PC-9 (cell line): ENCODE results near the gene ACSL1. TPM values are rescaled to one million over a fixed set of nuclear protein-coding genes. Genes with fewer than 3 reads are reported as not detected.
"Not testable (repeated sequence)": the region's sequence is repeated elsewhere in the genome, so short reads cannot be mapped to it uniquely, and the experiment has no call there.

Source experiments
- BruUV-seq: library from RNA; stranded (reverse); fragments of 400-500 nt; replicated peaks from 2 replicates; lab custom pipeline; 2021; lab: Mats Ljungman, UMichigan
- CTCF ChIA-PET: fragments of 300-600 bp; sonication (Branson Sonifier 250); formaldehyde crosslinking; loops from one replicate; lab custom pipeline; 2022; ENCODE audit warnings: antibody characterized with exemption; lab: Charles Lee
- POLR2A ChIA-PET: fragments of 300-600 bp; sonication (Branson Sonifier 250); formaldehyde crosslinking; loops from one replicate; lab custom pipeline; 2022; ENCODE audit warnings: antibody characterized with exemption; ENCODE audit not compliant: unreplicated experiment; lab: Charles Lee
- DNase-seq, 2 experiments: peaks; one replicate each; pipeline versions ENCODE4 v3.0.0 to v3.0.0-alpha.2; 2015 to 2022; ENCODE audit warnings: mixed read lengths in 1 of 2
- H2AFZ ChIP-seq: fragments of 200-600 bp; sonication (generic); 2 replicates; pipeline ENCODE4 v1.8.1; 2017; ENCODE audit warnings: antibody characterized with exemption
- H3F3A ChIP-seq: fragments of 200-600 bp; sonication (generic); 2 replicates; pipeline ENCODE4 v1.8.1; 2017; ENCODE audit warnings: antibody characterized with exemption, mild to moderate bottlenecking, low read depth; ENCODE audit not compliant: insufficient read depth
- H3K27ac ChIP-seq: fragments of 200-600 bp; sonication (generic); 2 replicates; pipeline ENCODE4 v1.6.1; 2016; ENCODE audit warnings: mixed run types
- H3K27me3 ChIP-seq: fragments of 200-600 bp; sonication (generic); 2 replicates; pipeline ENCODE4 v1.6.1; 2016; ENCODE audit warnings: low read depth, mixed run types; ENCODE audit not compliant: insufficient read depth
- H3K36me3 ChIP-seq: fragments of 200-600 bp; sonication (generic); 2 replicates; pipeline ENCODE4 v1.6.1; 2016; ENCODE audit warnings: low read depth, mixed run types
- H3K4me1 ChIP-seq: fragments of 200-600 bp; sonication (generic); replicated peaks from 2 replicates; pipeline ENCODE4 v1.6.1; 2016; ENCODE audit warnings: mixed run types; ENCODE audit not compliant: insufficient read depth
- H3K4me2 ChIP-seq: fragments of 200-600 bp; sonication (generic); 2 replicates; pipeline ENCODE4 v1.6.1; 2017; ENCODE audit warnings: mixed run types
- H3K4me3 ChIP-seq: fragments of 200-600 bp; sonication (generic); 2 replicates; pipeline ENCODE4 v1.6.1; 2016; ENCODE audit warnings: mixed run types
- H3K79me2 ChIP-seq: fragments of 200-600 bp; sonication (generic); 2 replicates; pipeline ENCODE4 v1.6.1; 2017; ENCODE audit warnings: low read depth, mixed run types
- H3K9me2 ChIP-seq: fragments of 200-600 bp; sonication (generic); 2 replicates; pipeline ENCODE4 v1.8.1; 2017; ENCODE audit warnings: mild to moderate bottlenecking; ENCODE audit not compliant: insufficient read depth
- H3K9me3 ChIP-seq: fragments of 200-600 bp; sonication (generic); 2 replicates; pipeline ENCODE4 v1.8.1; 2016; ENCODE audit warnings: low read depth; ENCODE audit not compliant: insufficient read depth
- H4K20me1 ChIP-seq: fragments of 200-600 bp; sonication (generic); 2 replicates; pipeline ENCODE4 v1.8.1; 2017; ENCODE audit not compliant: insufficient read depth
- CTCF ChIP-seq: fragments of 200-600 bp; sonication (generic); conservative IDR thresholded peaks from 2 replicates; pipeline ENCODE4 v1.6.1; 2017; ENCODE audit warnings: mixed run types, antibody characterized with exemption, mild to moderate bottlenecking, moderate library complexity
- EZH2 ChIP-seq: fragments of 200-600 bp; sonication (generic); IDR thresholded peaks from 2 replicates; pipeline ENCODE4 v1.8.0; 2017; ENCODE audit warnings: antibody characterized with exemption, low read depth
- intact Hi-C: fragments of 100-400 bp; cut with micrococcal nuclease; formaldehyde crosslinking; loops from one replicate; pipeline ENCODE4 v1.10.0; 2022; ENCODE audit not compliant: unreplicated experiment
- total RNA-seq: library from RNA; stranded (reverse); gene quantifications from 2 replicates; pipeline ENCODE4 v1.2.3, GENCODE V29; 2021

Gene ACSL1
- total RNA-seq, 1 experiment from 2014 or later: 96.6 TPM

- H3K4me1 ChIP-seq: peaks cover 18% of the 10 kb centered on the region
- DNase-seq: peak; percentile 16 to 94
Measured at GRCh38 chr4:184845367-184846021, 19.7 kb upstream of the ACSL1 start.

DNA sequence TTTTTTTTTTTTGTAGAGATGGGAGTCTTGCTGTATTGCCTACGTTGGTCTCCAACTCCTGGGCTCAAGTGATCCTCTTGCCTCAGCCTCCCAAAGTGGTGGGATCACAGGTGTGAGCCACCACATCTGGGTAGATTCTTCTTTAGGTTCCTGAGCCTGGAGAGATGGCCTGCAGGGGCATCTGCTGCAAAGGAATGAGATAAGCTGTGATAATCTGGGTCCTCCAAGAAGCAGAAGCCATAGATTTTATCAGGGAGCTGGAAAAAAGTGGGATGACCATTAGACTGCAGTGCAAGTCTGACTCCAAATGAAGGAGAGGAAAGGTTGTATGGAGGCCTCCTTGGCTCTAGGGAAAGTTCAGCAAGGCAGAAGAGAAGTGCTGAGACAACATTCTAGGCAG, 19.0 kb upstream of the ACSL1 start:
- CTCF ChIA-PET: interaction anchor here (1.1 kb wide), 1 partner anchor 99 kb away, joined by 3 read pairs; no protein-coding TSS in a partner anchor
- H3K27me3 ChIP-seq: no peaks in the 10 kb centered on the region
- H3K79me2 ChIP-seq: no peaks in the 10 kb centered on the region
- H3K36me3 ChIP-seq: no peaks in the 10 kb centered on the region
- peaks cover 18% of the 10 kb centered on the region for H3K4me1 ChIP-seq
- POLR2A ChIA-PET: interaction anchor here (0.6 to 0.7 kb wide), 2 partner anchors 18 to 195 kb away, joined by 5 to 9 read pairs; partner anchors contain the start of genes CASP3 and PRIMPOL
- BruUV-seq: no TSS peak
- DNase-seq: no peak
- peak overlapping the region; percentile 79 for H3K27ac ChIP-seq
- peaks cover 15% of the 10 kb centered on the region; the same call in 1 of the 2 replicates for H3F3A ChIP-seq
- H4K20me1 ChIP-seq: no peaks in the 10 kb centered on the region
- no peak overlapping the region for H3K4me3 ChIP-seq
- H3K9me2 ChIP-seq: no peaks in the 10 kb centered on the region
- intact Hi-C loops: loop anchor here (5.0 kb wide), 1 partner anchor 93 kb away; no protein-coding TSS in a partner anchor
- no peaks in the 10 kb centered on the region for H3K9me3 ChIP-seq
- TF ChIP-seq EZH2: no peak
- TF ChIP-seq CTCF: no peak
- peak overlapping the region; percentile 47 for H3K4me2 ChIP-seq
- H2AFZ ChIP-seq: no peak overlapping the region

More at GRCh38 chr4:184845367-184846021, 19.7 kb upstream of the ACSL1 start:
- H3K36me3 ChIP-seq: no peaks in the 10 kb centered on the region
- no peaks in the 10 kb centered on the region for H4K20me1 ChIP-seq
- H3K27me3 ChIP-seq: no peaks in the 10 kb centered on the region
- H3K4me3 ChIP-seq: no peak overlapping the region
- peaks cover 15% of the 10 kb centered on the region; the same call in 1 of the 2 replicates for H3F3A ChIP-seq
- no peaks in the 10 kb centered on the region for H3K9me3 ChIP-seq
- no peaks in the 10 kb centered on the region for H3K79me2 ChIP-seq
- intact Hi-C loops: loop anchor here (5.0 kb wide), 1 partner anchor 92 kb away; no protein-coding TSS in a partner anchor
- peak overlapping the region; percentile 47 for H3K4me2 ChIP-seq
- POLR2A ChIA-PET: interaction anchor here (0.6 to 0.7 kb wide), 3 partner anchors 19 to 196 kb away, joined by 5 to 9 read pairs (median 6); partner anchors contain the start of genes CASP3 and PRIMPOL
- H3K9me2 ChIP-seq: no peaks in the 10 kb centered on the region
- TF ChIP-seq EZH2 (no peak), CTCF (no peak)
- peak overlapping the region; percentile 79 for H3K27ac ChIP-seq
- CTCF ChIA-PET: interaction anchor here (0.7 to 1.1 kb wide), 2 partner anchors 26 to 100 kb away, joined by 3 to 5 read pairs; no protein-coding TSS in a partner anchor
- BruUV-seq: no TSS peak
- no peak overlapping the region for H2AFZ ChIP-seq

GRCh38 chr4:184843984-184844554, 18.3 kb upstream of the ACSL1 start:
- H3K9me2 ChIP-seq: no peaks in the 10 kb centered on the region
- BruUV-seq: no TSS peak
- no peak overlapping the region for H3K27ac ChIP-seq
- H2AFZ ChIP-seq: no peak overlapping the region
- intact Hi-C loops: no loop called here
- CTCF ChIA-PET: interaction anchor here (0.6 kb wide), 1 partner anchor 252 kb away, joined by 6 read pairs; no protein-coding TSS in a partner anchor
- POLR2A ChIA-PET: interaction anchor here (0.6 kb wide), 1 partner anchor 105 kb away, joined by 4 read pairs; no protein-coding TSS in a partner anchor
- no peaks in the 10 kb centered on the region for H4K20me1 ChIP-seq
- no peaks in the 10 kb centered on the region for H3K9me3 ChIP-seq
- H3K4me2 ChIP-seq: no peak overlapping the region
- no peaks in the 10 kb centered on the region for H3K27me3 ChIP-seq
- TF ChIP-seq CTCF: no peak
- no peak for TF ChIP-seq EZH2
- no peak overlapping the region for H3K4me3 ChIP-seq
- peaks cover 18% of the 10 kb centered on the region for H3K4me1 ChIP-seq
- H3K79me2 ChIP-seq: no peaks in the 10 kb centered on the region
- no peaks in the 10 kb centered on the region for H3K36me3 ChIP-seq
- H3F3A ChIP-seq: peaks cover 15% of the 10 kb centered on the region; the same call in 1 of the 2 replicates
- DNase-seq: no peak

DNA sequence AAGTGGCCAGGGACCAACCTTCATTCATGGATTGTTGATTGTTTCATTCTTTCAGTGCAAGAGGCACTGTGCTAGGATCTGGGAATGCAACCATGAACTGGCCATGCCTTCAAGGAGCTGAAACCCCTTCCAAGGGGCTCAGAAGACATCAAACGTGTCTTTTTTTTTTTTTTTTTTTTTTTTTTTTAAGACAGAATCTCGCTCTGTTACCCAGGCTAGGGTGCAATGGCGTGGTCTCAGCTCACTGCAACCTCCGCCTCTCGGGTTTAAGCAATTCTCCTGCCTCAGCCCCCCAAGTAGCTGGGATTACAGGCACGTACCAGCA, 13.3 kb upstream of the ACSL1 start:
- H2AFZ ChIP-seq, DNase-seq, H3K27ac ChIP-seq, POLR2A ChIA-PET, H3K9me3 ChIP-seq, BruUV-seq, H3K79me2 ChIP-seq, intact Hi-C loops, H3F3A ChIP-seq, H4K20me1 ChIP-seq, H3K4me2 ChIP-seq, H3K9me2 ChIP-seq, H3K36me3 ChIP-seq, H3K4me1 ChIP-seq, H3K4me3 ChIP-seq, CTCF ChIA-PET, H3K27me3 ChIP-seq: not testable (repeated sequence)
